Hepatocyte (in vitro differentiated cells): Measurements from ENCODE around the gene TMEM185B.

Source experiments
- EZH2 ChIP-seq: fragments of 200-600 bp; sonication (generic); IDR thresholded peaks from 2 replicates; pipeline ENCODE4 v1.6.1; 2016; ENCODE audit warnings: antibody characterized with exemption, mild to moderate bottlenecking, borderline replicate concordance
- EZH2phosphoT487 ChIP-seq: fragments of 200-600 bp; sonication (generic); IDR thresholded peaks from one replicate; pipeline ENCODE4 v1.6.1; 2018; ENCODE audit warnings: antibody characterized with exemption, mild to moderate bottlenecking, low read depth, moderate library complexity; ENCODE audit not compliant: unreplicated experiment, severe bottlenecking
- TF ChIP-seq, protein P1 (sequence below): fragments of 200-600 bp; sonication (generic); IDR thresholded peaks from 2 replicates; pipeline ENCODE4 v1.5.1; 2016; ENCODE audit warnings: antibody characterized with exemption, mild to moderate bottlenecking; ENCODE audit not compliant: poor library complexity

DNA sequence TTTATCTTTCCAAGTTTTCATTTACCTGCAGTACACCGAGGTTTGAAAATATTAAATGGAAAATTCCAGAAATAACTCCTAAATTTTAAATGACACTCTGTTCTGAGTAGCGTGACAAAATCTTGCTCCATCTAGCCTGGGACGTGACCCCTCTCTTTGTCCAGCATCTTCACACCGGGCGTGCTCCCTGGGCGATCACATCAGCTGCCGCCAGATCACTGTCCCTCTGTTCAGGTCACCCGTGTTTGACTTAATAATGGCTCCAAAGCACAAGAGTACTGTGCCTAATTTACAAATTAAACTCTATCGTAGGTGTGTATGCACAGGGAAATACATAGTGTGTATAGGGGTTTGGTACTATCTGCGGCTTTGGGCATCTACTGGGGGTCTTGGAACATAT lies 6.1 kb upstream of the TMEM185B start:
- TF ChIP-seq, protein P1, sequence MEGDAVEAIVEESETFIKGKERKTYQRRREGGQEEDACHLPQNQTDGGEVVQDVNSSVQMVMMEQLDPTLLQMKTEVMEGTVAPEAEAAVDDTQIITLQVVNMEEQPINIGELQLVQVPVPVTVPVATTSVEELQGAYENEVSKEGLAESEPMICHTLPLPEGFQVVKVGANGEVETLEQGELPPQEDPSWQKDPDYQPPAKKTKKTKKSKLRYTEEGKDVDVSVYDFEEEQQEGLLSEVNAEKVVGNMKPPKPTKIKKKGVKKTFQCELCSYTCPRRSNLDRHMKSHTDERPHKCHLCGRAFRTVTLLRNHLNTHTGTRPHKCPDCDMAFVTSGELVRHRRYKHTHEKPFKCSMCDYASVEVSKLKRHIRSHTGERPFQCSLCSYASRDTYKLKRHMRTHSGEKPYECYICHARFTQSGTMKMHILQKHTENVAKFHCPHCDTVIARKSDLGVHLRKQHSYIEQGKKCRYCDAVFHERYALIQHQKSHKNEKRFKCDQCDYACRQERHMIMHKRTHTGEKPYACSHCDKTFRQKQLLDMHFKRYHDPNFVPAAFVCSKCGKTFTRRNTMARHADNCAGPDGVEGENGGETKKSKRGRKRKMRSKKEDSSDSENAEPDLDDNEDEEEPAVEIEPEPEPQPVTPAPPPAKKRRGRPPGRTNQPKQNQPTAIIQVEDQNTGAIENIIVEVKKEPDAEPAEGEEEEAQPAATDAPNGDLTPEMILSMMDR: no peak
- TF ChIP-seq EZH2 (no peak), EZH2phosphoT487 (no peak)
